HG03558 (cell line): ENCODE results near the gene PFDN4.
"Not testable (repeated sequence)": the region's sequence is repeated elsewhere in the genome, so short reads cannot be mapped to it uniquely, and the experiment has no call there.

Experiments
- ATAC-seq: cut with Tn5 transposase; IDR thresholded peaks from one replicate; pipeline ENCODE4 v1.9.1; 2021; ENCODE audit warnings: moderate number of reproducible peaks; ENCODE audit not compliant: unreplicated experiment; ENCODE audit errors: extremely low read depth

PFDN4 gene

DNA sequence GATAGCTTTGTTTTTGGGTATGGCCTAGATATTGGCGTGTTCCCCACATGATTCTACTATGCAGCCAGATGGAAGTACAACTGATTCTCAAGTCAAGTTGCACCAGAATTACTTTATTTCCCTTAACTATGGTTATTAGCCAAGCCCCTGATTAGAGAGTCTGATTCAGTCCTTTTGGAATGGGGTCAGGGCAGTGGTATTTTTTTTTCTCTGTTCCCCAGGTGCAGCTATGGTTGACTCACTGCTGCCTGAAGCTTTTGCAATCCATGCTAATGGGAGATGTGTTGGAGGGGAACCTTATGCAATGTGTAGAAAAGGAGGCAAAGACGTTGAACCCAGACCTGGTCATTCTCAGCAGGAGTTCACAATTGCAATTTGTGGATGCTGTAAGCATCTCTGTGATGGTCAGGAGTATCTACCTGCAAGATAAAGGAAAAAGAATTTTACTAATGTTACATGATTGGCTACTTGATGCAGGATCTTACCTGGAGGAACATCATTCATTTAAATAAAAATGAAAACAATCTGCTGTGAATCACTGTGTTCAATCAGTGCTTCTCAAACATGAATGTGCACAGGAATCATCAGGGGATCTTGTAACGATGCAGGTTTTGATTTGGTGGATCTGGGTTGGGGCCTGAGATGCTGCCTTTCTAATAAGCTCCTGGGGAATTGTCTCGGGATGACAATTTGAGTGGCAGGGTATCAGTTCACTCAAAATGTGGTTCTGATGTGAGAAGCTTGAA, 49.4 kb downstream of the PFDN4 start:
- ATAC-seq: no peak

DNA sequence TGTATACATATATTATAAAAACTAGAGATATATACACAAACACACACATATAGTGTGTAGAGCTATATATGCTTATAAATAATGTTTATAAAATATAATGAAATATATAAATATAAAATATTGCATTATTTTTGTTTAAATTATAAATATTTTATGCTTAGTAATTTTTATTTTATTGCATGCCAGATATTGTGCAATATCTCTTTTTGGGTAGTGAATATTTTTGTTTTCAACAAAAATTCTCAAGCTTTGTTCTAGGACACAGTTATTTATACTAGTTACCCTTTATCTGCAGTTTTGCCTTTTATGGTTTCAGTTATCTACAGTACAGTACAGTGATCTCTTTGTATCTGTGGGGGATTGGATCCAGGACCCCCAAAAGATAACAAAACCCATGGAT, 52.2 kb downstream of the PFDN4 start:
- no peak for ATAC-seq

DNA sequence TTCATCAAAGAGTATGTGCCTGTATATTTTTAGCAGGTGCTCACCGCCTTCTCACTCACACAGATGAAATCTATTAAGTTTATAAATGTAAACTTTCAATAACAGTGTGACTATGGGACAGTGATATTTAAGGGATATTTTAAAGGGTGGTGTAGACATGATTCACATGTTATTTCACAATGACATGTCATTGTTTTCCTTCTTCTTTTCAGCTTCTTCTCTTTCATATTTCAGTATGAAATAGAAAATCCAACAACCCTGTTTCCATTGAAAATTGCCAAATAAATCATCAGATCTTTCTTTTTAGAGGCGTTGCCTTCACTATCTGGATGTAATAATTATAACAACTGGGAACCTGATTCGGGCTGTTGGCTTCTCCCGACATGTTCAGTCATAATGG, 54.8 kb downstream of the PFDN4 start:
- ATAC-seq: no peak

DNA sequence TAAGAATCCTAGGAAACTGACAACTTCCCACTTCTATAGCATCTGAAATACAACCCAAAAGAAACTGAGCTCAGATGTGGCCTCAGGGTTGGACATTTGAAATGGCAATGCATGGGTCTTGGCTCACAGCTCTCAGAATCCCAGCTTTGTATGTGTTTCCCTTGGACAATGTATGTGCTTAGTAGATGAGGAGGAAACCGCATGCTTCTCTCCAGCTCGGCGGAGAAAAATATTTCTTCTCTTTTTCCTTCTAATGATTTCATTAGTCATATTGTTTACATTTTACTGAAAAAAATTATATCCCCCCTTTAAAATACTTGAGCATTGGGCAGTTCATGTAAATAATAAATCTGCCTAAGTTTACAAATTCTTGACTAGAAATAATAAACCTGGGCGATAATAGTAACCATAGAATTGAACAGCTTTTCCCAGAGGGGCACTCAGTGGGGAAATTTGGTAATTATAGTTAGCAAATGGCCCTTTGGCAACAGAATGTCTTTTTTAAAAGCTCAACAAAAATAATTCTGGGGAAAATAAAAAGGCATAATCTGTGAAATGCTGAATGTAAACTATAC, 55.3 kb downstream of the PFDN4 start:
- ATAC-seq: no peak

DNA sequence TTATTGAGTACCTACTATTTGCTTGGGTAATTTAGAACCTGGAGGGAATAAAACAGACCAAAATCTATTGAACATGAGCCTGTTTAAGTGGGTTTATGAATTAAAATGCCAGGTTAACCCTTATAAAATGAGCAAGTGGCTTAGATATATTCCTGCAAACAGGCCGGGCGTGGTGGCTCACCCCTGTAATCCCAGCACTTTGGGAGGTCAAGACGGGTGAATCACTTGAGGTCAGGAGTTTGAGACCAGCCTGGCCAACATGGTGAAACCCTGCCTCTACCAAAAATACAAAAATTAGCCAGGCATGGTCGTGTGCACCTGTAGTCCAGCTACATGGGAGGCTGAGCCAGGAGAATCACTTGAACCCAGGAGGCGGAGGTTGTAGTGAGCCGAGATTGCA, 57.9 kb downstream of the PFDN4 start:
- not testable (repeated sequence) for ATAC-seq

DNA sequence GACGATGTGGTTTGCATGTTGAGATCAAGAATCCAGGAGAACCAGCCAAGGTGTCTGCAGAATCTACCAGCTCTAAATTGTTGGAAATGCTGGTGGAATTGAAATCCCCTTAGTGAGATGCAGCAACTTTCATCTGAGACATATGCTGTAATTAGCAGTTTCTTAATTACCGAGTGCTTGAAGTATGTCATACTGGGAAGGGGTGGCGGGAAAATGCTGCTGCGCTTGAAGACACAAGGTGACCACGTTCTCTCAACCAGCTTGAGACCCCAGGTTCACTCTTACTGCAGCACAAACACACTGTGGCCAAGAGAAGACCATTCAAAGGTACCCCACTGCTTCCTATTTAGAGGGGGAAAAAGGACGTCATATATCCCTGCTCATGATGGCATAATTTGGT, 59.0 kb downstream of the PFDN4 start:
- ATAC-seq: no peak

DNA sequence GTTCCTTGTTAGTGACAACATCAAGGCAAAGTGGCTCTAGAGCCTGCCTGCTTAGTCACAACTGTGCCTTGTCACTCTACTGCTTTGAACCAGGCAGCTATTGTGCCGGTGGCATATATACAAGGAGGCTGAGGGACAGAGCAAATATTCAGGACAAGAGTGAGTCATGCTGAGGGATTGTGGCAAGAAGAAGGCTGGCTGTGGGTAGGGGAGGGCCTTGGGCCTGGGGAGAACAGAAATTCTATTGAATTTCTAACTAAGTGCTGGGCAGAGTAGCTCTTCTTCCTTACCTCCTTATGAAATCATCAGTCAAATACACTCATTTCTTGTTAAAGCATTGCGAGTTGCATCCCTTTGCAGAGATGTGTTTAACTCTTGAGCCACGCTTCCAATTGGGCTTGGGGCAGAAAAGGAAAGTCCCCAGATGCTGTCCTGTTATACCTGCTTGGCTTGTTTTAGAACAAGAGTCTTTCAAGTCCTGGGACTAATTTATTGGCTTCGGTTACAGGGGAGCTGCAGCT, 59.7 kb downstream of the PFDN4 start:
- no peak for ATAC-seq

DNA sequence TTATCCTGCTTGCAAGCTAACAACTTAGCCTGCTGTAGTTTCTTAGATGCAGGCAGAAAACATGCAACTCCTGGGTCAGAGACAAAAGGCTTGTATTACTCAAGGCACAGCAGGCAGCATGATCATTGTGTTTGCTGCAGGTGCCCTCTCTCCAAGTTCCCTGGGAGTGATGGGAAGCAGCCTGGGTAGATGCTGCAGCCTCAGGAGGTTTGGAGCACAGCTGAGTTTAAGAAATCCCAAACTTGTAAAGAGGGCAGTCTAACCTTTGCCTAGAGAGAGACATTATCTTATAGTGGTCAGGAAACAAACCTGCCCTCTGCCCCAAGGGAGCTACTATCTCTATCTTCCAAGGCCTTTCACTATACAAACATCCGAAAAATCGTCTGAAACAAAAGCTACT, 61.1 kb downstream of the PFDN4 start:
- ATAC-seq: no peak
